IPS-20b (cell line): ENCODE measurements around the gene OR5A2.
"Not testable (repeated sequence)": the region's sequence is repeated elsewhere in the genome, so short reads cannot be mapped to it uniquely, and the experiment has no call there.

Experiments used
- H3K27ac ChIP-seq: one replicate; pipeline ENCODE4 v1.5.1; 2013; ENCODE audit warnings: low read length
- H3K27me3 ChIP-seq: 2 replicates; pipeline ENCODE4 v1.6.1; 2013; ENCODE audit warnings: mild to moderate bottlenecking, low read length, inconsistent platforms; ENCODE audit not compliant: insufficient read depth
- H3K36me3 ChIP-seq: 2 replicates; pipeline ENCODE4 v1.6.1; 2013; ENCODE audit warnings: low read depth, mild to moderate bottlenecking, inconsistent platforms, low read length, moderate library complexity; ENCODE audit not compliant: insufficient read depth
- H3K4me1 ChIP-seq: 2 replicates; pipeline ENCODE4 v1.6.1; 2013; ENCODE audit warnings: mild to moderate bottlenecking, control low read depth, inconsistent platforms, low read length, moderate library complexity; ENCODE audit not compliant: insufficient read depth
- H3K4me3 ChIP-seq: 2 replicates; pipeline ENCODE4 v1.5.1; 2013; ENCODE audit warnings: mild to moderate bottlenecking, low read length, inconsistent platforms
- H3K9ac ChIP-seq: 2 replicates; pipeline ENCODE4 v1.6.1; 2013; ENCODE audit warnings: low read depth, mild to moderate bottlenecking, inconsistent platforms, low read length, moderate library complexity
- H3K9me3 ChIP-seq: 2 replicates; pipeline ENCODE4 v1.6.1; 2013; ENCODE audit warnings: mild to moderate bottlenecking, low read depth, low read length, inconsistent platforms; ENCODE audit not compliant: insufficient read depth

OR5A2 gene

GRCh38 chr11:59372324-59372723 lies 53.9 kb downstream of the OR5A2 start:
- not testable (repeated sequence) for H3K27ac ChIP-seq, H3K4me1 ChIP-seq, H3K27me3 ChIP-seq, H3K36me3 ChIP-seq, H3K4me3 ChIP-seq, H3K9ac ChIP-seq
- peaks cover 20% of the 10 kb centered on the region for H3K9me3 ChIP-seq

- Histone ChIP-seq H3K4me3 (no peak overlapping the region), H3K9me3 (peaks cover 22% of the 10 kb centered on the region), H3K27me3 (no peaks in the 10 kb centered on the region), H3K27ac (no peak overlapping the region), H3K4me1 (no peaks in the 10 kb centered on the region), H3K9ac (no peak overlapping the region), H3K36me3 (no peaks in the 10 kb centered on the region)
These were observed 57.8 kb downstream of the OR5A2 start for GRCh38 chr11:59368238-59369022.
